Breast epithelium (tissue), 3 donors: Measurements from ENCODE around the gene ATP23.

Experiments
- CTCF ChIP-seq, 3 donors: fragments of 450-650 bp; IDR thresholded peaks; one replicate each; pipeline ENCODE4 v1.5.1; 2016 to 2017; ENCODE audit warnings: antibody characterized with exemption in 3 of 3, mild to moderate bottlenecking in 3 of 3, moderate library complexity in 3 of 3
- POLR2A ChIP-seq: fragments of 450-650 bp; IDR thresholded peaks from one replicate; pipeline ENCODE4 v1.6.1; 2016; ENCODE audit warnings: antibody characterized with exemption, mild to moderate bottlenecking, moderate library complexity
- POLR2AphosphoS5 ChIP-seq, 3 donors: sonication (generic); formaldehyde crosslinking; IDR thresholded peaks; one replicate each; pipeline ENCODE4 v1.6.1; 2017; ENCODE audit warnings: antibody characterized with exemption in 3 of 3

DNA sequence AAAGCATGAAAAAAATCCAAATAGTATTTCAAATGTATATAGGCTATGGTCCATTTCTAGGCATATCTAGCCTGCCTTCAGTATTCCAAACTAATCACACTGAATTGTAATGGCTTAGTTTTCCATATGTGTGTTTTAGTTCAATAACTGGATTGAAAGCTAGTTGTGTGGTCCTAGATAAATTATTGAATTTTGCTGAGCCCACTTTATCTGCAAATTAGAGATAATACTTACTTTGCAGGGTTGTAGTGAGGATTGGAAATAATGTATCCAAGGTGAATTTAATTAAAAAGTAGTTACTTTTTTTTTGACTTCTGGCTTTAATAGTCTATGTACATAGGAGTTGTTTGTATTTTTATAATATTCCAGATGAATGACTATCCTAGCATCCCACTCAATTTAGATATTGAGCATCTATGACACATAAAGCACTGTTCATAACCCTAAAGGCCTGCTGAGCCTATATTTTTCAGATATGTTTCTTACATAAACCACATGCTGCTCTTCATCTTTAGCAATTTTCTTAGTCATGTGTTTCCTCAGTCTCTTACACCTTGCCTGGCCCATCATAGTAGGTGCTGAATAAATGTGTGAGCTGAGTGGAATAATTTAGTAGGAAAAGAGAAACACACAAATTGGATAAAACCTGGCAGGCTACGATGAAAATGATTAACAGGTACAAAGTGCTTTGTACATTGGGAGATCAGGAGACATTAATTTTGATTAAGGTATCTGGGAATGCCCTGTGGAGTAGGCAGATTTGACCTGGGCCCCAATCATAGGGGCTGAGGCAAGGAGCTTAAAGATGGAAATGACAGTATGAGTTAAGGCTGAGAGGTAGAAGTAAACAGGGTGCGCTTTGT is 1.1 kb upstream of the ATP23 start:
- no peak for TF ChIP-seq CTCF (IDR thresholded peaks at IDR 0.05)
- TF ChIP-seq POLR2A, result no peak
- TF ChIP-seq POLR2AphosphoS5 (IDR thresholded peaks at IDR 0.05), result no peak
